GM12878 (cell line): ENCODE measurements around the gene SUSD6. TPM values are rescaled to one million over a fixed set of nuclear protein-coding genes. Genes with fewer than 3 reads are reported as not detected.

Source experiments
- ATAC-seq: fragments of 200-7000 bp; cut with Tn5 transposase; 3 replicates; pipeline ENCODE4 v1.9.1; 2020; ENCODE audit warnings: mild to moderate bottlenecking, moderate library complexity
- BruUV-seq: library from RNA; stranded (reverse); fragments of 400-500 nt; replicated peaks from 2 replicates; lab custom pipeline; 2021; lab: Mats Ljungman, UMichigan
- CTCF ChIA-PET: fragments of 300-600 bp; sonication (Branson Sonifier 250); formaldehyde crosslinking; extraction: SDS; loops from one replicate; lab custom pipeline; 2021; ENCODE audit warnings: inconsistent platforms; lab: Yijun Ruan, JAX
- POLR2A ChIA-PET: fragments of 350-600 bp; formaldehyde crosslinking; extraction: SDS; loops from one replicate; lab custom pipeline; 2021; ENCODE audit warnings: inconsistent platforms; lab: Charles Lee
- RAD21 ChIA-PET: fragments of 300-600 bp; sonication (Branson Sonifier 250); formaldehyde crosslinking; loops from one replicate; lab custom pipeline; 2023; ENCODE audit warnings: antibody characterized with exemption; ENCODE audit not compliant: unreplicated experiment; lab: Charles Lee
- SMC1A ChIA-PET: fragments of 300-600 bp; sonication (Branson Sonifier 250); formaldehyde crosslinking; loops from one replicate; lab custom pipeline; 2023; ENCODE audit not compliant: unreplicated experiment, uncharacterized antibody; lab: Charles Lee
- DNase-seq: peaks from one replicate; pipeline ENCODE4 v3.0.0-alpha.2; 2011; ENCODE audit warnings: low read depth, low spot score
- FAIRE-seq: peaks from 3 replicates; lab custom pipeline; 2011; peaks lifted over from hg19 to GRCh38; lab: Jason Lieb, UNC
- H2AFZ ChIP-seq: 2 replicates; pipeline ENCODE4 v1.6.0; 2011; ENCODE audit warnings: low read depth, low read length, control low read depth; ENCODE audit not compliant: control insufficient read depth
- H3K27ac ChIP-seq: 2 replicates; pipeline ENCODE4 v1.5.1; 2011; ENCODE audit warnings: control low read depth; ENCODE audit not compliant: control insufficient read depth, insufficient read depth
- H3K27me3 ChIP-seq, 2 experiments: replicated peaks in 1 of 2; 2 replicates each; pipeline versions ENCODE4 v1.6.0 to v1.6.1; 2011; ENCODE audit warnings: low read length in 1 of 2; ENCODE audit not compliant: control insufficient read depth in 2 of 2, insufficient read depth in 2 of 2
- H3K36me3 ChIP-seq, 2 experiments: 2 replicates each; pipeline ENCODE4 v1.5.1; 2011; ENCODE audit warnings: low read length in 1 of 2; ENCODE audit not compliant: control insufficient read depth in 2 of 2, insufficient read depth in 2 of 2
- H3K4me1 ChIP-seq: 2 replicates; pipeline ENCODE4 v1.6.1; 2011; ENCODE audit warnings: mild to moderate bottlenecking, low read length, moderate library complexity, mixed read lengths; ENCODE audit not compliant: control insufficient read depth, insufficient read depth
- H3K4me2 ChIP-seq: 2 replicates; pipeline ENCODE4 v1.6.0; 2011; ENCODE audit warnings: control low read depth; ENCODE audit not compliant: control insufficient read depth, insufficient read depth
- H3K4me3 ChIP-seq: fragments of 200-600 bp; sonication (generic); 2 replicates; pipeline ENCODE4 v1.5.1; 2016
- H3K79me2 ChIP-seq: 2 replicates; pipeline ENCODE4 v1.6.0; 2011; ENCODE audit warnings: low read length; ENCODE audit not compliant: control insufficient read depth, insufficient read depth
- H3K9ac ChIP-seq: 2 replicates; pipeline ENCODE4 v1.8.0; 2011; ENCODE audit warnings: low read length, control low read depth, mixed read lengths; ENCODE audit not compliant: control insufficient read depth, insufficient read depth
- H3K9me3 ChIP-seq: replicated peaks from 3 replicates; pipeline ENCODE4 v1.5.1; 2011; ENCODE audit warnings: mild to moderate bottlenecking, low read length; ENCODE audit not compliant: control insufficient read depth, insufficient read depth
- H4K20me1 ChIP-seq: 2 replicates; pipeline ENCODE4 v1.6.0; 2011; ENCODE audit not compliant: control insufficient read depth, insufficient read depth
- BRCA1 ChIP-seq: IDR thresholded peaks from 2 replicates; pipeline ENCODE4 v1.6.1; 2011; ENCODE audit warnings: low read depth, low read length, improper control_type of control experiment
- CBX5 ChIP-seq: sonication (generic); IDR thresholded peaks from 2 replicates; pipeline ENCODE4 v1.6.1; 2016; ENCODE audit warnings: low read depth, moderate library complexity, mild to moderate bottlenecking, inconsistent platforms
- HDAC6 ChIP-seq: fragments of 200-600 bp; sonication (generic); IDR thresholded peaks from one replicate; pipeline ENCODE4 v1.8.0; 2017; ENCODE audit warnings: antibody characterized with exemption; ENCODE audit not compliant: unreplicated experiment
- NFIC ChIP-seq: IDR thresholded peaks from 2 replicates; pipeline ENCODE4 v1.6.1; 2012; ENCODE audit warnings: low read depth, mild to moderate bottlenecking, inconsistent platforms, low read length, moderate library complexity
- SPI1 ChIP-seq: IDR thresholded peaks from 2 replicates; pipeline ENCODE4 v1.6.1; 2011; ENCODE audit warnings: low read depth, mild to moderate bottlenecking, low read length, moderate library complexity, borderline replicate concordance; ENCODE audit not compliant: insufficient read depth
- STAT1 ChIP-seq: fragments of 450-650 bp; conservative IDR thresholded peaks from 2 replicates; pipeline ENCODE4 v1.6.1; 2014; ENCODE audit warnings: antibody characterized with exemption, mild to moderate bottlenecking
- TBL1XR1 ChIP-seq: IDR thresholded peaks from 2 replicates; pipeline ENCODE4 v1.6.1; 2012; ENCODE audit warnings: low read depth, low read length, improper control_type of control experiment
- WGBS: methylation state at CpG from one replicate; pipeline ENCODE4 v1.1.6; 2016; ENCODE audit warnings: low lambda C conversion rate; ENCODE audit not compliant: insufficient replicate concordance, insufficient coverage; ENCODE audit errors: missing lambda C conversion rate; 5-methylcytosine and 5-hydroxymethylcytosine counted together
- in situ Hi-C: fragments of 300-500 bp; cut with MboI; formaldehyde crosslinking; loops from 9 replicates; pipeline ENCODE4 v1.14.3; 2018; ENCODE audit warnings: mixed read lengths
- intact Hi-C: fragments of 100-400 bp; cut with micrococcal nuclease; formaldehyde crosslinking; loops from one replicate; pipeline ENCODE4 v1.14.2; 2022; ENCODE audit not compliant: unreplicated experiment
- polyA plus RNA-seq, 11 experiments: library from polyadenylated mRNA; depleted of rRNA in 4 of 11; unstranded in 6 of 11; stranded (reverse) in 5 of 11; fragments of >200 nt; fragmentation: Nextera tagmentation in 4 of 11; fragmentation: Illumina TruSeq in 1 of 11; extraction: Ambion mirVana in 4 of 11; extraction: Trizol in 1 of 11; gene quantifications; 1 replicate in 1 of 11; 2 replicates in 10 of 11; pipeline versions ENCODE4 v1.2.1 to v1.2.3, GENCODE V29; 2011 to 2016; ENCODE audit warnings: inconsistent platforms in 2 of 11, missing spikeins in 2 of 11, low read depth in 1 of 11
- total RNA-seq, 4 experiments: library from RNA; depleted of rRNA in 3 of 4; stranded (reverse); fragments of >200 nt in 3 of 4; fragmentation: Illumina TruSeq in 1 of 4; extraction: Trizol in 1 of 4; gene quantifications; 2 replicates each; pipeline versions ENCODE4 v1.2.1 to v1.2.3, GENCODE V29; 2013 to 2021
- TF ChIP-seq, protein P1 (sequence below): IDR thresholded peaks from 2 replicates; pipeline ENCODE4 v1.6.1; 2011; ENCODE audit warnings: low read depth, low read length, improper control_type of control experiment, borderline replicate concordance
- TF ChIP-seq, protein P2 (sequence below): IDR thresholded peaks from 2 replicates; pipeline ENCODE4 v1.6.1; 2012; ENCODE audit warnings: low read depth, low read length, improper control_type of control experiment
- TF ChIP-seq, protein P3 (sequence below): IDR thresholded peaks from 2 replicates; pipeline ENCODE4 v1.6.1; 2011; ENCODE audit warnings: borderline replicate concordance, low read depth, mild to moderate bottlenecking, moderate library complexity, low read length; ENCODE audit not compliant: insufficient read depth, poor library complexity, severe bottlenecking
- TF ChIP-seq, protein P4 (sequence below): IDR thresholded peaks from 2 replicates; pipeline ENCODE4 v1.6.1; 2011; ENCODE audit warnings: mild to moderate bottlenecking, low read depth, low read length, moderate library complexity; ENCODE audit not compliant: insufficient replicate concordance
- TF ChIP-seq, protein P5 (sequence below): fragments of 450-650 bp; IDR thresholded peaks from 2 replicates; pipeline ENCODE4 v1.6.1; 2017; ENCODE audit warnings: low read depth, mild to moderate bottlenecking, moderate library complexity

Gene SUSD6
- total and polyA plus RNA-seq, 10 of the 15 experiments (the other 5 are each of a cell fraction or from before 2014, with no cell fraction given), result 6.6 to 39.8 (median 20.2) TPM

DNA sequence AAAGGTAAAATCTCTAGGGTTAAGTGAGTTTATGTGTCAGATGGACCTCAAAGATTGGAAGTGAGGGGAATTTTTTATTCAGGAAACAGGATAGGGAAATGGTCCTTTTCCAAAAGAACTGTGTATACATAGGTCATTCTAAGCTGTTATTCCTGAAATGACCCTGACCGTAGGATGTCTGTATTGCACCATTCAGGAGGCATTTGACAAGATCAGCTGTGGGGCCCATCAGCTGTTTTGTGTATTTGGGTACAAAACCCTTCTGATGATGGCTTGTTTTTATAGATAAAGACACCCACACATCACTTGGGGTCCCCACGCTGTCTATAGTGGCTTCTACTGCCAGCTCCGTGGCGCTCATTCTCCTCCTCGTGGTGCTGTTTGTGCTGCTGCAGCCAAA, 92.9 kb downstream of the SUSD6 start:
- CTCF ChIA-PET, result interaction anchor here (1.3 to 1.6 kb wide), 2 partner anchors 9 to 17 kb away, joined by 3 read pairs; no protein-coding TSS in a partner anchor

More for the DNA sequence above, 92.9 kb downstream of the SUSD6 start:
- POLR2A ChIA-PET, result interaction anchor here (0.9 kb wide), 1 partner anchor 90 kb away, joined by 3 read pairs; no protein-coding TSS in a partner anchor
- peaks cover 43% of the 10 kb centered on the region for H3K4me1 ChIP-seq
- H2AFZ ChIP-seq, result no peak overlapping the region
- intact Hi-C loops, result no loop called here
- in situ Hi-C loops, result no loop called here
- TF ChIP-seq HDAC6, result no peak
- TF ChIP-seq, protein P1, sequence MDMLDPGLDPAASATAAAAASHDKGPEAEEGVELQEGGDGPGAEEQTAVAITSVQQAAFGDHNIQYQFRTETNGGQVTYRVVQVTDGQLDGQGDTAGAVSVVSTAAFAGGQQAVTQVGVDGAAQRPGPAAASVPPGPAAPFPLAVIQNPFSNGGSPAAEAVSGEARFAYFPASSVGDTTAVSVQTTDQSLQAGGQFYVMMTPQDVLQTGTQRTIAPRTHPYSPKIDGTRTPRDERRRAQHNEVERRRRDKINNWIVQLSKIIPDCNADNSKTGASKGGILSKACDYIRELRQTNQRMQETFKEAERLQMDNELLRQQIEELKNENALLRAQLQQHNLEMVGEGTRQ, result no peak
- TF ChIP-seq STAT1, result no peak
- no peak for TF ChIP-seq NFIC
- TF ChIP-seq BRCA1, result no peak
- no peak for TF ChIP-seq CBX5
- TF ChIP-seq TBL1XR1, result no peak
- TF ChIP-seq, protein P2, sequence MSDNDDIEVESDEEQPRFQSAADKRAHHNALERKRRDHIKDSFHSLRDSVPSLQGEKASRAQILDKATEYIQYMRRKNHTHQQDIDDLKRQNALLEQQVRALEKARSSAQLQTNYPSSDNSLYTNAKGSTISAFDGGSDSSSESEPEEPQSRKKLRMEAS, result no peak
- TF ChIP-seq, protein P3, sequence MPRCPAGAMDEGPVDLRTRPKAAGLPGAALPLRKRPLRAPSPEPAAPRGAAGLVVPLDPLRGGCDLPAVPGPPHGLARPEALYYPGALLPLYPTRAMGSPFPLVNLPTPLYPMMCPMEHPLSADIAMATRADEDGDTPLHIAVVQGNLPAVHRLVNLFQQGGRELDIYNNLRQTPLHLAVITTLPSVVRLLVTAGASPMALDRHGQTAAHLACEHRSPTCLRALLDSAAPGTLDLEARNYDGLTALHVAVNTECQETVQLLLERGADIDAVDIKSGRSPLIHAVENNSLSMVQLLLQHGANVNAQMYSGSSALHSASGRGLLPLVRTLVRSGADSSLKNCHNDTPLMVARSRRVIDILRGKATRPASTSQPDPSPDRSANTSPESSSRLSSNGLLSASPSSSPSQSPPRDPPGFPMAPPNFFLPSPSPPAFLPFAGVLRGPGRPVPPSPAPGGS, result no peak
- no peak for TF ChIP-seq SPI1
- TF ChIP-seq, protein P4, sequence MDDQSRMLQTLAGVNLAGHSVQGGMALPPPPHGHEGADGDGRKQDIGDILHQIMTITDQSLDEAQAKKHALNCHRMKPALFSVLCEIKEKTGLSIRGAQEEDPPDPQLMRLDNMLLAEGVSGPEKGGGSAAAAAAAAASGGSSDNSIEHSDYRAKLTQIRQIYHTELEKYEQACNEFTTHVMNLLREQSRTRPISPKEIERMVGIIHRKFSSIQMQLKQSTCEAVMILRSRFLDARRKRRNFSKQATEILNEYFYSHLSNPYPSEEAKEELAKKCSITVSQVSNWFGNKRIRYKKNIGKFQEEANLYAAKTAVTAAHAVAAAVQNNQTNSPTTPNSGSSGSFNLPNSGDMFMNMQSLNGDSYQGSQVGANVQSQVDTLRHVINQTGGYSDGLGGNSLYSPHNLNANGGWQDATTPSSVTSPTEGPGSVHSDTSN, result no peak
- TF ChIP-seq, protein P5, sequence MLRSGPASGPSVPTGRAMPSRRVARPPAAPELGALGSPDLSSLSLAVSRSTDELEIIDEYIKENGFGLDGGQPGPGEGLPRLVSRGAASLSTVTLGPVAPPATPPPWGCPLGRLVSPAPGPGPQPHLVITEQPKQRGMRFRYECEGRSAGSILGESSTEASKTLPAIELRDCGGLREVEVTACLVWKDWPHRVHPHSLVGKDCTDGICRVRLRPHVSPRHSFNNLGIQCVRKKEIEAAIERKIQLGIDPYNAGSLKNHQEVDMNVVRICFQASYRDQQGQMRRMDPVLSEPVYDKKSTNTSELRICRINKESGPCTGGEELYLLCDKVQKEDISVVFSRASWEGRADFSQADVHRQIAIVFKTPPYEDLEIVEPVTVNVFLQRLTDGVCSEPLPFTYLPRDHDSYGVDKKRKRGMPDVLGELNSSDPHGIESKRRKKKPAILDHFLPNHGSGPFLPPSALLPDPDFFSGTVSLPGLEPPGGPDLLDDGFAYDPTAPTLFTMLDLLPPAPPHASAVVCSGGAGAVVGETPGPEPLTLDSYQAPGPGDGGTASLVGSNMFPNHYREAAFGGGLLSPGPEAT, result no peak
- H3K79me2 ChIP-seq, result peaks cover 39% of the 10 kb centered on the region
- BruUV-seq, result no TSS peak
- no peaks in the 10 kb centered on the region for H3K9me3 ChIP-seq
- no peaks in the 10 kb centered on the region for H3K27me3 ChIP-seq
- 94% methylated on average over 5 of the region's 5 CpGs for WGBS
- H3K27ac ChIP-seq, result no peak overlapping the region
- DNase-seq, result no peak
- SMC1A ChIA-PET, result interaction anchor here (0.6 to 7.5 kb wide), 6 partner anchors 10 to 1553 kb away, joined by 3 to 46 read pairs (median 3); no protein-coding TSS in a partner anchor
- no peak overlapping the region for H3K4me3 ChIP-seq
- RAD21 ChIA-PET, result interaction anchor here (1.0 to 1.3 kb wide), 3 partner anchors 13 to 104 kb away, joined by 3 read pairs; no protein-coding TSS in a partner anchor
- H3K4me2 ChIP-seq, result no peak overlapping the region
- FAIRE-seq, result no peak
- peaks cover 17 to 38% of the 10 kb centered on the region in 2 experiments for H3K36me3 ChIP-seq
- no peak overlapping the region for H3K9ac ChIP-seq
- no peak for ATAC-seq
- H4K20me1 ChIP-seq, result no peaks in the 10 kb centered on the region
